ENCODE results near the gene MYORG.

MYORG gene

DNA sequence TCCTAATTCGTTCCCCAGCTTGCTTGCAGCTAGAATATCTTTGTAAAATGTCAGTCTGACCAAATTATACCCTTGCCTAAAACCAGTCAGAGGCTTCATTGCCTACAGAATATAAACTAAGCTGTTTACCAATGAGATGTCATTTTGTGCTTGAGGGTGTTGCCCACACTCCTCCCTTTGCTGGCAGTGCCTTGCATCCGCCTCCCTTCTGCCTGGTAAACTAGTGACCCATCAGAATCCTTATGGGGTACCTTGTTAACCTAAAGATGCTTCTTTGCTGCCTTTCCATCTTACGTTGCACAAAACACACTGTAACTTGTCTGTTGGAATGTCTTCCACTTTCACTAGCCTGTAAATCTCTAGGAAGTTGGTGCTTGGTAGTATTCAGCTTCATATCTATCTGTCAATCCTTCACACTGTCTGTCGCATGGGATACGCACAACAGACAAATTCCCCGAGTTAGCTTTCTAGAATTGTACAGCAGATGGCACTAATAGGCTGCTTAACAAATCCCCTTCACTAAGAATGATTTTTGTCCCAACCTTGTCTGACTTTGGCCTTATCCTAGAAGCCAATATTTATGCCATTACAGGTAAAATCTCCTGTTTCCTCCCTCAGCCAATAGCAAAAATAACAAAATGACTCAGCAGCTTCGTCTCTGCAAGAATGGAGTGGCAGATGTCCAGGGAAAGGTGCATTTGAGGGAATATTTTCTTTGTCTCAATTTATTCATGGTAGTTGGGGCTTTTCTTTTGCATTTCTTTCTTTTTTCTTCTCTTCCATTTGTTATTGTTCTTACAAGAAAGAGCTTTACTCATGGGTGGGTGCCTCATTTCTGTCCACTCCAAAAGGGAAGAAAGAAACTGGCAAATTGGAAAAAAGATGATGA lies 44.4 kb downstream of the MYORG start:
- no peak for DNase-seq

DNA sequence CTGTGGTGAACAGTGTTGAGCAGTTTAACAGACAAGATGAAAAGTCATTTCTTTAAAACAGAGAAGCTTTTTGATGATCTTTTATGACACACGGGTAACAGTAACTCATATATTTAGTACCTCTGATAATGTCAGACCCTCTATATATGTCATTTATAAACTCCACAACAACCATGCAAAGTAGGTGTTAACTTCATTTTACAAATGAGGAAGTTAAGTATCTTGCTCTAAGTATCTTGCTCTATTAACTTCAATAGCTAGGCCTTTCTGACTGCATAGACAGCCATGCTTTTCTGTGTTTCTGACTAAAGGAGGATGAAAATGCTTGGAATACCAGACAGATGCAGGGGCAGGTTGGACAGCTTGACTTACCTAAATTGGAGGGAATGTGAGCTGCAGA lies 45.5 kb downstream of the MYORG start:
- no peak for DNase-seq

DNA sequence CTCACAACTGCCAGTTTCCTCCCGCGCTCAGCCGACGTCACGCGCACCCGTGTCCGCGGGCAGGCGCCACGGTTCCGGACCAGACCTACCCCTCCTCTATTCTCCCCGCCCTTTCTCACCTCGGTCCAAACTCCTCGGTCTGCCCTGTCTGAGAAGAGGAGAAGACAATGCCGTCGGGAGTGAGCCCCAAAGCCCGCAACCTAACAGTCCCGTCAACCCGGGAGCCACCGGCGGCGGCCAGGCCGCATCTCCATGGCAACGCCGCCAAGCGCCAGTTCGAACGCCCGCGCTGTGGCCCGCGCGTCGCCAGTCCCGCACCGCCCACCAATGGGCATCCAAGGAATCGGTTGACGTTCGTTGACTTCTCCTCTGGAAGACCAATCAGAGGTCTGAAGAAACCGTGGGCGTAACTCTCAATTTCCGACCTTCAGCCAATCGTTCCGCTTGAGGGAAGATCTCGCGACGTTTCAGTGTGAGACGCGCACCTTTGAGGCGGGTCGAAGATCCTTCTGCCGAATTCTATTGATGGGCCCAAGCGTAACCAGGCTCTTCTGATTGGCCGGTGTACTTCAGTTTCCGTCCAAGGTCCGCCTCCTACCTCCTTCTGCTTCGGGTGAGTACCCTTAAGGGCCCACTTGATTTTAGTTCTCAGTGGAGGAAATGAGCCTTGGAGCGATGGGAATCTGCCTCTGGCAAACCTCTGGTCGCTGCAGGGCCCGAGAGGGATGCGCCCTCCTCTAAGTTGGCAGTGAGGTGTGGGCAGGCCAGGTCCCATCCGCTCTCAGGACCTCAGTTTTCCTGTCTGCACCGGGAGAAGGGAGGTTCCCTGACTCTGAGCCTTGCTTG lies 47.5 kb downstream of the MYORG start, which contains the start of the genes KIF24 and NUDT2:
TSS of gene KIF24 (minus strand) at position 282 of the 846 bp plus-strand sequence. CDS start 17,922 bp downstream, outside the sequence.
TSS of gene NUDT2 (plus strand) at position 583 of the 846 bp plus-strand sequence. CDS start 9,471 bp downstream, outside the sequence.
- DNase-seq = peak; percentile 94 to 96

DNA sequence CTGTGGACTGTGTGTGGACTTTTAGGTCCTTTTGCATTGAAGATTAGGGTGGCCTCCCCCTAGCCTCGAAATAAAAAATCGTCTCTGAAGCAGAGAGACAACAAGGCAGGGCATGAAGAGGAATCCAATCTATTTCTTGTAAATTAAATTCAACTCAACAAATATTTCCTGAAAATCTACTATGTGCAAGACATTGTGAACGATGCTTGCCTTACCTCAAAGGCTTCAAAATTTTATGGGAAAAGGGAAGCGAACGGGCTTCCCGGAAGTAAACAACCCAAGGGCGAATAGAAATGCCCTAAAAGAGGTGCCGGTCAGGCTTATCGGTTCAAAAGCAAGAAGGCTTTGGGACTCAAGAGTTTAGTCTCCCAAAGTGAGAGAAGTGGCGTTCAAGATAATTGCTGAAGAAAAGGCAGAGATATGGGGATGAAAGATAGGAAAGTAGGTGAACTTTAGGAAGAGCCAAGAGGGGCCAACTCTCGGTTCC lies 48.2 kb downstream of the MYORG start:
- no peak for DNase-seq

DNA sequence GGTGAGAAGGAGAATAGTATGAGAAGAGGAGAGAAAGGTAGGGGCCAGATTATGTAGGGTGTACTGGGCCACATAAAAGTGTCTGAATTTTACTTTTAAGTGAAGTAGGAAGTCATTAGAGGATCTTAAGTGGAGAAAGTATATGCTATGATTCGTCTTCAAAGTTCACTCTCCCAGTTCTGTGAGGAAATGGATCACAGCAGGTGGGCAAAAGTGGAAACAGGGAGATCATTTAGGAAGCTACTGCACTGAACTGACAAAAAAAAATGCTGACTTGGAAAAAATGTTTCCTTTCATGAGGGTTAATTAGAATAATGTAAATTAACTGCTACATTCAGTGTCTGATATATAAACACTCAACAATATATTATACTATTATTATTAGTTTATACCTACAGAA lies 50.0 kb downstream of the MYORG start:
- no peak for DNase-seq

DNA sequence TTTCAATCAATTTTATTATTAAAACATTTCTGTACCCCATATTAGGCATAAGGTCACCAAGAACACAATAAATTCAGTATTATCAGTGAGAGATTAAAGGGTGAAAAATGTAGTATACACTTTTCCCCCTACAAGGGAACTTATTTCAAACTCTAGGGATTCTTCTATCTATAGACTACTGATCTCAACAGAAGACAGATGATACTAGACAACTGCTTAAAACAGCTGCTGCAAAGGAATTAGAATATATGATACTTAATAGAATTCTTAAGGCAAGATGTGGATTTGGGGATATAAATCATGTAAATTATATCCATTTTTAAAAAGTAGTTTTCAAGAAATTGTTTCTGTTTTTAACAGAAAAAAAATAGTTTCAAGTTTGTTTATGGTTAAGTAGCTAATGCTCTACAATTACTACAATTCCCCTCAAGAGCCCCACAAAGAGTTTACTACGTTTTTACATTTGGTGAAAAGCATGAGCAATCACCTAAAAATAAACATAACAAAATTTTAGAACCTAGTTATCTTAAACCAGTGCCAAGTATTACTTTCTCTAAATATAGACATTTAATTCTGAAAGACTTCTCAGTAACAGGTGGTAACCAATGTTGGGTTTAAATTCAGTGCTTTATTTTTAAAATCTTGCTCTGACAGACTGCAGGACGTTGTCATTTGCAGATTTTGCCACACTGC lies 53.7 kb downstream of the MYORG start:
- no peak for DNase-seq

DNA sequence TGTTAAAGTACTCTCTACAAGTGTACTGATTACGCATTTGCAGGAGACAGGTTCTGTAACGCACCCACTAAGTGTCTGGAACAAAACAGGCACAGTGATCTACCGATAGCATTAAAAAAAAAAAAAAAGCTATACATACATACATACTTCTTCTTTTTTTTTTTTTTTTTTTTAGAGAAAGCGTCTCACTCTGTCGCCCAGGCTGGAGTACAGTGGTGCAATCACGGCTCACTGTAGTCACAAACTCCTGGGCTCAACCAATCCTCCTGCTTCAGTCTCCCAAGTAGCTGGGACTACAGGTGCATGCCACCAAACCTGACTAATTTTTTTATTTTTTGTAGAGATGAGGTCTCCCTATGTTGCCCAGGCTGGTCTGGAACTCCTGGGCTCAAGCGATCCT lies 55.2 kb downstream of the MYORG start:
- DNase-seq = no peak

DNA sequence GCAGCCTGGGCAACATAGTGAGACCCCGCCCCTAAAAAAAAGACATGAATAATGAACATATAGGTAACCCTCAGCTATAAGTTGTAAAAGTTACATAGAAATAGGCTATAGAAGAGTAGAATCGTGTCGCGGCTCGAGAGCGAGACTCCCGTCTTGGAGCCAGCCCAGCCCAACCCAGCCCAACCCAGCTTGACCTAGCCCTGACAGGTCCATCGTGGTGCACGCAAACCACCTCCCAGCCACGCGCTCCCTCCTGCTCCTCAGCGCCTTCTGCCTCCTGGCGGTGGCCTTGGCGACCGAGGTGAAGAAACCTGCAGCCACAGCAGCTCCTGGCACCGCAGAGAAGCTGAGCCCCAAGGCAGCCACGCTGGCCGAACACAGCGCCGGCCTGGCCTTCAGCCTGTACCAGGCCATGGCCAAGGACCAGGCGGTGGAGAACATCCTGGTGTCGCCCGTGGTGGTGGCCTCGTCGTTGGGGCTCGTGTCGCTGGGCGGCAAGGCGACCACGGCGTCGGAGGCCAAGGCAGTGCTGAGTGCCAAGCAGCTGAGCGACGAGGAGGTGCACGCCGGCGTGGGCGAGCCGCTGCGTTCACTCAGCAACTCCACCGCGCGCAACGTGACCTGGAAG lies 58.4 kb downstream of the MYORG start:
- no peak for DNase-seq

DNA sequence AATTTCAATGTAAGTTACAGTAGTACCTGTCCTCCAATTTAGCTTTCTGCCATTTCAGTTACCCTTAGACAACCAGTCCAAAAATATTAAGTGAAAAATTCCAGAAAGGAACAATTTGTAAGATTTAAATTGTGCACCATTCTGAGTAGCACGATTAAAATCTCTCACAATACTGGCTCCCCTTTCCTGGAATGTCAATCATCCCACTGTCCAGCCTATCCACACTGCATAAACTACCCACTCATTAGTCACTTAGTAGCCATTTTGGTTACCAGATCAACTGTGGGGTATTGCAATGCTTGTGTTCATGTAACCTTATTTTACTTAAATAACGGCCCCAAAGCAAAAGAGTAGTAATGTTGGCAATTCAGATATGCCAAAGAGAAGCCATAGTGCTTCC lies 59.3 kb downstream of the MYORG start:
- DNase-seq = no peak
